ENCODE measurements around the gene DCTN2.

The DCTN2 gene

GRCh38 chr12:57550641-57551549 is 3.9 kb upstream of the DCTN2 start:
- TF ChIP-seq CTCF (IDR thresholded peaks at IDR 0.05): no peak

GRCh38 chr12:57549909-57550640 is 3.1 kb upstream of the DCTN2 start, which contains the start of gene KIF5A:
Gene KIF5A (plus strand): TSS chr12:57550044. CDS start chr12:57550272, 228 bp downstream.
- no peak for TF ChIP-seq CTCF (IDR thresholded peaks at IDR 0.05)

GRCh38 chr12:57549203-57549908 is 2.4 kb upstream of the DCTN2 start:
- no peak for TF ChIP-seq CTCF (IDR thresholded peaks at IDR 0.05)

- no peak for TF ChIP-seq CTCF (IDR thresholded peaks at IDR 0.05)
These were observed 1.5 kb upstream of the DCTN2 start for GRCh38 chr12:57548488-57548887.

GRCh38 chr12:57548013-57548315 is 972 bp upstream of the DCTN2 start:
- TF ChIP-seq CTCF (IDR thresholded peaks at IDR 0.05): no peak

GRCh38 chr12:57547288-57548012 is 458 bp upstream of the DCTN2 start:
- TF ChIP-seq CTCF (IDR thresholded peaks at IDR 0.05): no peak
